Pancreas (tissue), 10 donors: ENCODE measurements around the gene ABLIM2. TPM values are rescaled to one million over a fixed set of nuclear protein-coding genes. Genes with fewer than 3 reads are reported as not detected.
A peak's percentile ranks its signal among the peaks of the same experiment; 100 is the strongest.

Experiments used
- ATAC-seq, 4 donors: fragments of 200-7000 bp; cut with Tn5 transposase; one replicate each; pipeline versions ENCODE4 v1.8.0 to v1.9.1; 2020; ENCODE audit warnings: mild to moderate bottlenecking in 4 of 4, moderate library complexity in 4 of 4
- DNase-seq, 6 donors: peaks; one replicate each; pipeline ENCODE4 v3.0.0-alpha.2; 2020
- FAIRE-seq: peaks from 2 replicates; lab custom pipeline; 2012; peaks lifted over from hg19 to GRCh38; lab: Jason Lieb, UNC
- H3K27ac ChIP-seq, 4 donors: fragments of 200-600 bp; sonication (generic); 1 replicate in 3 of 4; 2 replicates in 1 of 4; pipeline versions ENCODE4 v1.5.0 to v1.8.0; 2020
- H3K27me3 ChIP-seq, 4 donors: fragments of 200-600 bp; one replicate each; pipeline ENCODE4 v1.8.0; 2021
- H3K36me3 ChIP-seq, 3 donors: fragments of 200-600 bp; sonication (generic) in 1 of 3; one replicate each; pipeline versions ENCODE4 v1.5.0 to v1.8.0; 2020 to 2021
- H3K4me1 ChIP-seq, 3 donors: fragments of 200-600 bp; one replicate each; pipeline ENCODE4 v1.8.0; 2021
- H3K4me3 ChIP-seq, 4 donors: fragments of 200-600 bp; sonication (generic) in 2 of 4; one replicate each; pipeline versions ENCODE4 v1.5.0 to v1.8.0; 2020 to 2021
- H3K9me3 ChIP-seq, 4 donors: fragments of 200-600 bp; one replicate each; pipeline ENCODE4 v1.8.0; 2021
- WGBS, 2 donors: extraction: QIAGEN DNeasy Blood & Tissue Kit; methylation state at CpG; one replicate each; pipeline ENCODE4 v1.1.7; 2013; 5-methylcytosine and 5-hydroxymethylcytosine counted together
- intact Hi-C, 3 donors: fragments of 100-400 bp; cut with DNase I; formaldehyde crosslinking; loops; one replicate each; pipeline versions ENCODE4 v1.11.1 to v1.14.2; 2022
- polyA plus RNA-seq, 2 donors: library from polyadenylated mRNA; stranded (reverse); fragments of 200-250 nt; gene quantifications; one replicate each; pipeline ENCODE4 v1.2.3, GENCODE V29; 2013
- total RNA-seq, 6 donors: library from RNA; stranded (reverse); fragmentation: NEBNext Ultra II Directional in 4 of 6; extraction: Animal tissue kit (Norgen Biotek cat#: 25700) in 4 of 6; gene quantifications; one replicate each; pipeline versions ENCODE4 v1.2.1 to v1.2.4, GENCODE V29; 2021 to 2023
- TF ChIP-seq, protein P1 (sequence below), 4 donors: fragments of 200-600 bp; sonication (generic) in 3 of 4; IDR thresholded peaks; one replicate each; pipeline versions ENCODE4 v1.5.0 to v1.8.0; 2021; ENCODE audit warnings: antibody characterized with exemption in 4 of 4
- donor health status: healthy with polysubstance abuse.
- donor health status: DM: no; HTN: no; CAD: no; lungs with moderate emphysema.
- donor health status: DM: no; HTN: no; CAD: no.
- donor health status: control.
- donor health status: control.
- donor health status: Bipolar disorder and iron deficiency.
- donor health status: DM: yes; HTN: yes; CAD: no.
- donor health status: DM: no; HTN: no; CAD: no.
- donor health status: DM: no; HTN: no; CAD: no.
- donor health status: DM: yes; HTN: yes; CAD: no.

Gene ABLIM2
- total and polyA plus RNA-seq, 8 donors, result 4.3 to 13.1 (median 6.6) TPM

- DNase-seq (no peak), FAIRE-seq (no peak), ATAC-seq (no peak)
- no peaks in the 10 kb centered on the region for H3K36me3 ChIP-seq
- TF ChIP-seq, protein P1, sequence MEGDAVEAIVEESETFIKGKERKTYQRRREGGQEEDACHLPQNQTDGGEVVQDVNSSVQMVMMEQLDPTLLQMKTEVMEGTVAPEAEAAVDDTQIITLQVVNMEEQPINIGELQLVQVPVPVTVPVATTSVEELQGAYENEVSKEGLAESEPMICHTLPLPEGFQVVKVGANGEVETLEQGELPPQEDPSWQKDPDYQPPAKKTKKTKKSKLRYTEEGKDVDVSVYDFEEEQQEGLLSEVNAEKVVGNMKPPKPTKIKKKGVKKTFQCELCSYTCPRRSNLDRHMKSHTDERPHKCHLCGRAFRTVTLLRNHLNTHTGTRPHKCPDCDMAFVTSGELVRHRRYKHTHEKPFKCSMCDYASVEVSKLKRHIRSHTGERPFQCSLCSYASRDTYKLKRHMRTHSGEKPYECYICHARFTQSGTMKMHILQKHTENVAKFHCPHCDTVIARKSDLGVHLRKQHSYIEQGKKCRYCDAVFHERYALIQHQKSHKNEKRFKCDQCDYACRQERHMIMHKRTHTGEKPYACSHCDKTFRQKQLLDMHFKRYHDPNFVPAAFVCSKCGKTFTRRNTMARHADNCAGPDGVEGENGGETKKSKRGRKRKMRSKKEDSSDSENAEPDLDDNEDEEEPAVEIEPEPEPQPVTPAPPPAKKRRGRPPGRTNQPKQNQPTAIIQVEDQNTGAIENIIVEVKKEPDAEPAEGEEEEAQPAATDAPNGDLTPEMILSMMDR (IDR thresholded peaks at IDR 0.05), result no peak
- H3K27ac ChIP-seq, result no peak overlapping the region
- intact Hi-C loops, result no loop called here
- H3K27me3 ChIP-seq, result no peaks in the 10 kb centered on the region
- WGBS, 2 donors, result 88 to 90% methylated on average over 5 of the region's 5 CpGs
- H3K9me3 ChIP-seq, result no peaks in the 10 kb centered on the region
- H3K4me1 ChIP-seq, result no peaks in the 10 kb centered on the region
- no peak overlapping the region for H3K4me3 ChIP-seq
Observed at GRCh38 chr4:8080754-8081065, 77.9 kb downstream of the ABLIM2 start.

GRCh38 chr4:8079916-8080753 is 78.5 kb downstream of the ABLIM2 start:
- no peaks in the 10 kb centered on the region for H3K9me3 ChIP-seq
- H3K27me3 ChIP-seq, result no peaks in the 10 kb centered on the region
- ATAC-seq (no peak), DNase-seq (no peak), FAIRE-seq (no peak)
- 82 to 86% methylated on average over 21 of the region's 21 CpGs for WGBS, 2 donors
- no peak overlapping the region for H3K4me3 ChIP-seq
- H3K4me1 ChIP-seq, result no peaks in the 10 kb centered on the region
- TF ChIP-seq, protein P1 (IDR thresholded peaks at IDR 0.05), result no peak
- H3K36me3 ChIP-seq, result no peaks in the 10 kb centered on the region
- intact Hi-C loops, result no loop called here
- H3K27ac ChIP-seq, result no peak overlapping the region

DNA sequence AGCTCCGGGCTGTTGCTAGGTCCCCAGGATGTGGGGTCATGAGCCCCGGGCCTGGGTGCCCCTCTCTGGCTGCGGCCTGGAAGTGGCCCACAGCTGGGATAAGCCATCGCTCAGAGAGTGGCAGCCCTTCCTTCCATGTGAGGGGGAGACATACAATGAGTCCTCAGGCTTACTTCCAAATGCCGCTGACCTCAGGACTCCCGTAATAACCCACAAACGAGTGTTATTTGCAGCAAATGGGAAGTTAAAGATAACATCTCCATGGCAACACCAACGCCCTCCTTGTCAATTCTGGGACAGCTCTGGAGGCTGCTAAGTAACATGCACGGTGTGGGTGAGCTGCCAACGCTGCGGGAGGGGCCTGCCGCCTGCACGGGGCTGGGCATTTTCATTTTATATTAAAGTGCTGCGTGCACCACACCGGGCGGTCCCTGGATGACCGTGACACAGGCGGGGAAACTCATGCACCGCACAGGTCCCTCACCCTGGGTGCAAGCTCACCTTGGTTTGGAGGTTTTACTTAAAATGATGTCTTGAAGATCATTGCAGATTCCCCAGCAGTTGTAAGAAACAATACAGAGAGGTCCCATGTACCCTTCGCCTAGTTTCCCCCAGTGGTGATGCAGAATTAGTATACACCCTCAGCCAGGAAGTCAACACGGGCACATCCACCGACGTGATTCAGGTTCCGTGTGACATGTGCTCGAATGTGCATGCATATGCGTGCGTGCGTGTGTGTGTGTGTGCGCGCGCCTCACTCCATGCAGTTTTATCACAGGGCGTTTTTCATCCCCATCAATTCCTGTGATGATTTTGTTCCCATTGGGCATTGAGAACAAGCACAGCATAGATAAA is 79.4 kb downstream of the ABLIM2 start:
- Histone ChIP-seq H3K4me1 (no peaks in the 10 kb centered on the region), H3K36me3 (no peaks in the 10 kb centered on the region), H3K27ac (no peak overlapping the region), H3K4me3 (no peak overlapping the region), H3K9me3 (no peaks in the 10 kb centered on the region), H3K27me3 (no peaks in the 10 kb centered on the region)
- no peak for DNase-seq
- ATAC-seq, result peak in 3 of 4 donors; percentile 67 to 78 (median 67)
- TF ChIP-seq, protein P1 (IDR thresholded peaks at IDR 0.05), result no peak
- FAIRE-seq, result no peak
- WGBS, 2 donors, result 66 to 68% methylated on average over 32 of the region's 32 CpGs
- intact Hi-C loops, result no loop called here

DNA sequence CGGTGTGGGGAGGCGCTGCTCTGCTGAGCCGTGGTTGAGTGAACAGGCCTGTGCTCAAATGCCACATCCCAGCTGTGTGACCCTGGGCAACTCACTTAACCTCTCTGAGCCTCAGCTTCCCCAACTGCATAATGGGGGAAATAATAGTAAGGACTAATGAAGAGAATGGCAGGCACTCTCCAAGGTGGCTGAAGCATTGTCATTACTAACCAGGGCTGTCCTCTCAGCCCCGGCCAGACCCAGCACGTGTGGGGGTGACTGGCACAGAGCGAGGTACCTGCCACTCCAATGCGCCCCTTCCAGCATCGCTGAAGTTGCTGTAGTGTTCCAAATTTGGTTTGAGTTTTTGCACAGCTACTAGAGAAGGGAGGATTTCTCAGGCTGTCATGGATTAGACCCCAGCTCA is 80.0 kb downstream of the ABLIM2 start:
- WGBS, 2 donors, result 86 to 90% methylated on average over 8 of the region's 8 CpGs
- Histone ChIP-seq H3K27me3 (no peaks in the 10 kb centered on the region), H3K27ac (no peak overlapping the region), H3K4me1 (no peaks in the 10 kb centered on the region), H3K36me3 (no peaks in the 10 kb centered on the region), H3K4me3 (no peak overlapping the region), H3K9me3 (no peaks in the 10 kb centered on the region)
- peak in 1 of 4 donors; percentile 9 for ATAC-seq
- DNase-seq, result no peak
- no peak for FAIRE-seq
- TF ChIP-seq, protein P1 (IDR thresholded peaks at IDR 0.05), result no peak
- intact Hi-C loops, result no loop called here
